GM23338 (cell line): ENCODE measurements around the gene PTPRN2.

Experiments used
- EZH2 ChIP-seq: fragments of 200-600 bp; sonication (generic); IDR thresholded peaks from one replicate; pipeline ENCODE4 v1.8.0; 2017; ENCODE audit warnings: antibody characterized with exemption, mild to moderate bottlenecking, low read depth; ENCODE audit not compliant: unreplicated experiment
- NANOG ChIP-seq: IDR thresholded peaks from 2 replicates; pipeline ENCODE4 v1.6.1; 2016; ENCODE audit warnings: antibody characterized with exemption, borderline replicate concordance
- POLR2AphosphoS5 ChIP-seq: IDR thresholded peaks from 2 replicates; pipeline ENCODE4 v1.6.1; 2016; ENCODE audit warnings: antibody characterized with exemption, low read depth
- ZNF331 ChIP-seq: fragments of 250-450 bp; sonication (Bioruptor Pico); IDR thresholded peaks from 2 replicates; pipeline ENCODE4 v1.5.0; 2020; ENCODE audit warnings: low read depth, mild to moderate bottlenecking, moderate library complexity
- TF ChIP-seq, protein P1 (sequence below): fragments of 250-450 bp; sonication (Bioruptor Pico); IDR thresholded peaks from 2 replicates; pipeline ENCODE4 v1.5.0; 2020; ENCODE audit warnings: mild to moderate bottlenecking, moderate library complexity
- TF ChIP-seq, protein P2 (sequence below), 2 experiments: fragments of 200-600 bp in 1 of 2; sonication (generic) in 1 of 2; conservative IDR thresholded peaks; 2 replicates each; pipeline versions ENCODE4 v1.5.1 to v1.6.1; 2016 to 2017; ENCODE audit warnings: antibody characterized with exemption in 2 of 2, low read depth in 2 of 2, mild to moderate bottlenecking in 2 of 2, moderate library complexity in 1 of 2
- TF ChIP-seq, protein P3 (sequence below): IDR thresholded peaks from one replicate; pipeline ENCODE4 v1.6.1; 2018; ENCODE audit warnings: antibody characterized with exemption; ENCODE audit not compliant: unreplicated experiment

DNA sequence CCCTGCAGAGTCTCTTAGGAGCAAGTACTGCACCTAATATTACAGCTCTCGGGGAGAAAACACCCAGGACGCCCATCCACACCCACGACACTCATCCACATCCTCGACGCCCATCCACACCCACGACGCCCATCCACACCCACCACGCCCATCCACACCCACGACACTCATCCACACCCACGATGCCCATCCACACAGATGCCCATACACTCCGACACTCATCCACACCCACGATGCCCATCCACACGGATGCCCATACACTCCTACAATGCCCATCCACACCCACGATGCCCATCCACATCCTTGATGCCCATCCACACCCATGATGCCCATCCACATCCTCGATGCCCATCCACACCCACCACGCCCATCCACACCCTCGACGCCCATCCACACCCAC is 503.1 kb downstream of the PTPRN2 start:
- TF ChIP-seq, protein P1, sequence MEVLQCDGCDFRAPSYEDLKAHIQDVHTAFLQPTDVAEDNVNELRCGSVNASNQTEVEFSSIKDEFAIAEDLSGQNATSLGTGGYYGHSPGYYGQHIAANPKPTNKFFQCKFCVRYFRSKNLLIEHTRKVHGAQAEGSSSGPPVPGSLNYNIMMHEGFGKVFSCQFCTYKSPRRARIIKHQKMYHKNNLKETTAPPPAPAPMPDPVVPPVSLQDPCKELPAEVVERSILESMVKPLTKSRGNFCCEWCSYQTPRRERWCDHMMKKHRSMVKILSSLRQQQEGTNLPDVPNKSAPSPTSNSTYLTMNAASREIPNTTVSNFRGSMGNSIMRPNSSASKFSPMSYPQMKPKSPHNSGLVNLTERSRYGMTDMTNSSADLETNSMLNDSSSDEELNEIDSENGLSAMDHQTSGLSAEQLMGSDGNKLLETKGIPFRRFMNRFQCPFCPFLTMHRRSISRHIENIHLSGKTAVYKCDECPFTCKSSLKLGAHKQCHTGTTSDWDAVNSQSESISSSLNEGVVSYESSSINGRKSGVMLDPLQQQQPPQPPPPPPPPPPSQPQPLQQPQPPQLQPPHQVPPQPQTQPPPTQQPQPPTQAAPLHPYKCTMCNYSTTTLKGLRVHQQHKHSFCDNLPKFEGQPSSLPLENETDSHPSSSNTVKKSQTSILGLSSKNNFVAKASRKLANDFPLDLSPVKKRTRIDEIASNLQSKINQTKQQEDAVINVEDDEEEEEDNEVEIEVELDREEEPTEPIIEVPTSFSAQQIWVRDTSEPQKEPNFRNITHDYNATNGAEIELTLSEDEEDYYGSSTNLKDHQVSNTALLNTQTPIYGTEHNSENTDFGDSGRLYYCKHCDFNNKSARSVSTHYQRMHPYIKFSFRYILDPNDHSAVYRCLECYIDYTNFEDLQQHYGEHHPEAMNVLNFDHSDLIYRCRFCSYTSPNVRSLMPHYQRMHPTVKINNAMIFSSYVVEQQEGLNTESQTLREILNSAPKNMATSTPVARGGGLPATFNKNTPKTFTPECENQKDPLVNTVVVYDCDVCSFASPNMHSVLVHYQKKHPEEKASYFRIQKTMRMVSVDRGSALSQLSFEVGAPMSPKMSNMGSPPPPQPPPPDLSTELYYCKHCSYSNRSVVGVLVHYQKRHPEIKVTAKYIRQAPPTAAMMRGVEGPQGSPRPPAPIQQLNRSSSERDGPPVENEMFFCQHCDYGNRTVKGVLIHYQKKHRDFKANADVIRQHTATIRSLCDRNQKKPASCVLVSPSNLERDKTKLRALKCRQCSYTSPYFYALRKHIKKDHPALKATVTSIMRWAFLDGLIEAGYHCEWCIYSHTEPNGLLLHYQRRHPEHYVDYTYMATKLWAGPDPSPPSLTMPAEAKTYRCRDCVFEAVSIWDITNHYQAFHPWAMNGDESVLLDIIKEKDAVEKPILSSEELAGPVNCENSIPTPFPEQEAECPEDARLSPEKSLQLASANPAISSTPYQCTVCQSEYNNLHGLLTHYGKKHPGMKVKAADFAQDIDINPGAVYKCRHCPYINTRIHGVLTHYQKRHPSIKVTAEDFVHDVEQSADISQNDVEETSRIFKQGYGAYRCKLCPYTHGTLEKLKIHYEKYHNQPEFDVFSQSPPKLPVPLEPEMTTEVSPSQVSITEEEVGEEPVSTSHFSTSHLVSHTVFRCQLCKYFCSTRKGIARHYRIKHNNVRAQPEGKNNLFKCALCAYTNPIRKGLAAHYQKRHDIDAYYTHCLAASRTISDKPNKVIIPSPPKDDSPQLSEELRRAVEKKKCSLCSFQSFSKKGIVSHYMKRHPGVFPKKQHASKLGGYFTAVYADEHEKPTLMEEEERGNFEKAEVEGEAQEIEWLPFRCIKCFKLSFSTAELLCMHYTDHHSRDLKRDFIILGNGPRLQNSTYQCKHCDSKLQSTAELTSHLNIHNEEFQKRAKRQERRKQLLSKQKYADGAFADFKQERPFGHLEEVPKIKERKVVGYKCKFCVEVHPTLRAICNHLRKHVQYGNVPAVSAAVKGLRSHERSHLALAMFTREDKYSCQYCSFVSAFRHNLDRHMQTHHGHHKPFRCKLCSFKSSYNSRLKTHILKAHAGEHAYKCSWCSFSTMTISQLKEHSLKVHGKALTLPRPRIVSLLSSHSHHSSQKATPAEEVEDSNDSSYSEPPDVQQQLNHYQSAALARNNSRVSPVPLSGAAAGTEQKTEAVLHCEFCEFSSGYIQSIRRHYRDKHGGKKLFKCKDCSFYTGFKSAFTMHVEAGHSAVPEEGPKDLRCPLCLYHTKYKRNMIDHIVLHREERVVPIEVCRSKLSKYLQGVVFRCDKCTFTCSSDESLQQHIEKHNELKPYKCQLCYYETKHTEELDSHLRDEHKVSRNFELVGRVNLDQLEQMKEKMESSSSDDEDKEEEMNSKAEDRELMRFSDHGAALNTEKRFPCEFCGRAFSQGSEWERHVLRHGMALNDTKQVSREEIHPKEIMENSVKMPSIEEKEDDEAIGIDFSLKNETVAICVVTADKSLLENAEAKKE (CRISPR knock-in tag), result no peak
- TF ChIP-seq, protein P2, sequence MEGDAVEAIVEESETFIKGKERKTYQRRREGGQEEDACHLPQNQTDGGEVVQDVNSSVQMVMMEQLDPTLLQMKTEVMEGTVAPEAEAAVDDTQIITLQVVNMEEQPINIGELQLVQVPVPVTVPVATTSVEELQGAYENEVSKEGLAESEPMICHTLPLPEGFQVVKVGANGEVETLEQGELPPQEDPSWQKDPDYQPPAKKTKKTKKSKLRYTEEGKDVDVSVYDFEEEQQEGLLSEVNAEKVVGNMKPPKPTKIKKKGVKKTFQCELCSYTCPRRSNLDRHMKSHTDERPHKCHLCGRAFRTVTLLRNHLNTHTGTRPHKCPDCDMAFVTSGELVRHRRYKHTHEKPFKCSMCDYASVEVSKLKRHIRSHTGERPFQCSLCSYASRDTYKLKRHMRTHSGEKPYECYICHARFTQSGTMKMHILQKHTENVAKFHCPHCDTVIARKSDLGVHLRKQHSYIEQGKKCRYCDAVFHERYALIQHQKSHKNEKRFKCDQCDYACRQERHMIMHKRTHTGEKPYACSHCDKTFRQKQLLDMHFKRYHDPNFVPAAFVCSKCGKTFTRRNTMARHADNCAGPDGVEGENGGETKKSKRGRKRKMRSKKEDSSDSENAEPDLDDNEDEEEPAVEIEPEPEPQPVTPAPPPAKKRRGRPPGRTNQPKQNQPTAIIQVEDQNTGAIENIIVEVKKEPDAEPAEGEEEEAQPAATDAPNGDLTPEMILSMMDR (conservative IDR thresholded peaks at IDR 0.05; ENCODE audit: low read depth in 2 of 2), result no peak
- TF ChIP-seq, protein P3, sequence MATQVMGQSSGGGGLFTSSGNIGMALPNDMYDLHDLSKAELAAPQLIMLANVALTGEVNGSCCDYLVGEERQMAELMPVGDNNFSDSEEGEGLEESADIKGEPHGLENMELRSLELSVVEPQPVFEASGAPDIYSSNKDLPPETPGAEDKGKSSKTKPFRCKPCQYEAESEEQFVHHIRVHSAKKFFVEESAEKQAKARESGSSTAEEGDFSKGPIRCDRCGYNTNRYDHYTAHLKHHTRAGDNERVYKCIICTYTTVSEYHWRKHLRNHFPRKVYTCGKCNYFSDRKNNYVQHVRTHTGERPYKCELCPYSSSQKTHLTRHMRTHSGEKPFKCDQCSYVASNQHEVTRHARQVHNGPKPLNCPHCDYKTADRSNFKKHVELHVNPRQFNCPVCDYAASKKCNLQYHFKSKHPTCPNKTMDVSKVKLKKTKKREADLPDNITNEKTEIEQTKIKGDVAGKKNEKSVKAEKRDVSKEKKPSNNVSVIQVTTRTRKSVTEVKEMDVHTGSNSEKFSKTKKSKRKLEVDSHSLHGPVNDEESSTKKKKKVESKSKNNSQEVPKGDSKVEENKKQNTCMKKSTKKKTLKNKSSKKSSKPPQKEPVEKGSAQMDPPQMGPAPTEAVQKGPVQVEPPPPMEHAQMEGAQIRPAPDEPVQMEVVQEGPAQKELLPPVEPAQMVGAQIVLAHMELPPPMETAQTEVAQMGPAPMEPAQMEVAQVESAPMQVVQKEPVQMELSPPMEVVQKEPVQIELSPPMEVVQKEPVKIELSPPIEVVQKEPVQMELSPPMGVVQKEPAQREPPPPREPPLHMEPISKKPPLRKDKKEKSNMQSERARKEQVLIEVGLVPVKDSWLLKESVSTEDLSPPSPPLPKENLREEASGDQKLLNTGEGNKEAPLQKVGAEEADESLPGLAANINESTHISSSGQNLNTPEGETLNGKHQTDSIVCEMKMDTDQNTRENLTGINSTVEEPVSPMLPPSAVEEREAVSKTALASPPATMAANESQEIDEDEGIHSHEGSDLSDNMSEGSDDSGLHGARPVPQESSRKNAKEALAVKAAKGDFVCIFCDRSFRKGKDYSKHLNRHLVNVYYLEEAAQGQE, result no peak
- TF ChIP-seq EZH2 (no peak), NANOG (no peak), POLR2AphosphoS5 (no peak), ZNF331 (CRISPR knock-in tag) (no peak)
